Measurements from ENCODE around the gene UBE2E3. TPM values are rescaled to one million over a fixed set of nuclear protein-coding genes. Genes with fewer than 3 reads are reported as not detected.

The UBE2E3 gene
- total RNA-seq, 6 experiments from 2014 or later: 21.0 to 45.5 (median 31.0) TPM

DNA sequence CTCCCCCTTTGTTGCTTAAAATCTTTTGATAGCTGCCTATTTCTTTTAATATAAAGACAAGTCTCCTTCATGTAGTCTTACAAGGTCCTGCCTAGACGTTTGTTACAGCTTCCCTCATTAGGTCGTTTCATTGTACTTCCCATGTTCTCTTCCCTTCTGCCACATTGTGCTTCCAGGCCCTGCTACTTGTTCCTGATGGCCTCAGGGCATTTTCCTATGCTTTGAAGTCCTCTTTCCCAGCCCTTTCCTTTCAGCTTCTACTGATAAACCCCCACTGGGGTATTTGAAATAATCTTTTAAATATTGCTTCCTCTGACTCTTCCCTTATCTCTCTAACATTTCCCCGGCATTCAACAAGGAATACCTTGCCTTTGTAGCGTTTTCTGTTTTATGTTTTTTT, 67.4 kb downstream of the UBE2E3 start:
- WGBS (ENCODE audit: insufficient coverage, low coverage, low lambda C conversion rate, missing lambda C conversion rate): 61% methylated on average over 4 of the region's 4 CpGs
- TF ChIP-seq POLR2A (IDR thresholded peaks at IDR 0.05) (no peak), CTCF (IDR thresholded peaks at IDR 0.05) (no peak)
- H3K27ac ChIP-seq: no peak overlapping the region
- H3K9me3 ChIP-seq: no peaks in the 10 kb centered on the region
- no peaks in the 10 kb centered on the region for H3K27me3 ChIP-seq
- H3K4me3 ChIP-seq: no peak overlapping the region
- H3K4me1 ChIP-seq: no peaks in the 10 kb centered on the region
- ATAC-seq: no peak
- H3K36me3 ChIP-seq: no peaks in the 10 kb centered on the region
- DNase-seq: no peak
- intact Hi-C loops (cut with DNase I): no loop called here

DNA sequence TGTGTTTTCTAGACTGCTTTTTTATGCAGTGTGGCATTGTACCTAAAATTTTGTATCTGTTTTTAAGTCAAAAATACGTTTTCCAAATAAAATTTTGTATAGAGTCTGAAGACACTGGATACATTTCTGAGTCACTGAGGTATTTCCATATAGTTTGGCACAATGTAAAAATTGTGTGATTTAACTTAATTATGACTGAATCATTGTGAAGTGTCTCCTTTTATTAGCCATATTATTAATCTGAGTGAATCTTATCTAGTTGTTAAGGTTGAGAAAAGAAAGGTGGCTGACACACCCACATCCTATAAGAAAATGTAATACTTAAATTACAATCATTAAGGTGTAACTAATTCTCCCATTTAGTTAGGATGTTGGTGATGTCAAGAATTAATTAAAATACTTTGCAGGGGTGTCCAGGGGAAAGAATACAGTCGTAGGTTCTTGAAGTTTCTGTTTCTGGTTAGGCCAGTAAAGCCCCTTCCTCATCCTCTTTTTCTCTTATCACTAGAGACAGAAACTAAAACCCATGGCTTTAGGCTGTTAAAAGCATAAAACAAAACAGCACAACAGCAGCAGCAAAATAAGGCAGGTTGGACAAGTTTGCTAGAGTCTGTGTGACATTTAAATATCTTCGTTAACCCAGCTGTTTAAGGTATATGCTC, 71.6 kb downstream of the UBE2E3 start:
- WGBS (ENCODE audit: insufficient coverage, low coverage, low lambda C conversion rate, missing lambda C conversion rate): 73% methylated on average over 3 of the region's 3 CpGs
- Histone ChIP-seq H3K4me1 (no peaks in the 10 kb centered on the region), H3K27me3 (no peaks in the 10 kb centered on the region), H3K9me3 (no peaks in the 10 kb centered on the region), H3K4me3 (no peak overlapping the region), H3K36me3 (no peaks in the 10 kb centered on the region), H3K27ac (no peak overlapping the region)
- intact Hi-C loops (cut with DNase I): no loop called here
- no peak for DNase-seq
- TF ChIP-seq POLR2A (IDR thresholded peaks at IDR 0.05) (no peak), CTCF (IDR thresholded peaks at IDR 0.05) (no peak)
- ATAC-seq: no peak

GRCh38 chr2:181052523-181052891, 72.1 kb downstream of the UBE2E3 start:
- no peaks in the 10 kb centered on the region for H3K27me3 ChIP-seq
- no peak overlapping the region for H3K4me3 ChIP-seq
- no peak overlapping the region for H3K27ac ChIP-seq
- no peaks in the 10 kb centered on the region for H3K9me3 ChIP-seq
- no peaks in the 10 kb centered on the region for H3K4me1 ChIP-seq
- intact Hi-C loops (cut with DNase I): no loop called here
- no peak for ATAC-seq
- DNase-seq: no peak
- H3K36me3 ChIP-seq: no peaks in the 10 kb centered on the region
- TF ChIP-seq CTCF (IDR thresholded peaks at IDR 0.05) (no peak), POLR2A (IDR thresholded peaks at IDR 0.05) (no peak)

- intact Hi-C loops (cut with DNase I): no loop called here
- ATAC-seq: no peak
- WGBS (ENCODE audit: insufficient coverage, low coverage, low lambda C conversion rate, missing lambda C conversion rate): 93% methylated on average over 2 of the region's 2 CpGs
Observed at GRCh38 chr2:181054256-181054655, 73.9 kb downstream of the UBE2E3 start.

More at GRCh38 chr2:181054256-181054655, 73.9 kb downstream of the UBE2E3 start:
- no peak for DNase-seq
- Histone ChIP-seq H3K27ac (no peak overlapping the region), H3K4me1 (no peaks in the 10 kb centered on the region), H3K27me3 (no peaks in the 10 kb centered on the region), H3K9me3 (no peaks in the 10 kb centered on the region), H3K36me3 (no peaks in the 10 kb centered on the region), H3K4me3 (no peak overlapping the region)
- TF ChIP-seq CTCF (IDR thresholded peaks at IDR 0.05) (no peak), POLR2A (IDR thresholded peaks at IDR 0.05) (no peak)
